Smooth muscle cell (in vitro differentiated cells): ENCODE data around the gene SLIT1. TPM values are rescaled to one million over a fixed set of nuclear protein-coding genes. Genes with fewer than 3 reads are reported as not detected.

Source experiments
- DNase-seq: peaks from one replicate; lab custom pipeline; 2025; ENCODE audit not compliant: unreplicated experiment; lab: John Stamatoyannopoulos, UW
- H2AFZ ChIP-seq: fragments of 200-600 bp; sonication (generic); 2 replicates; pipeline ENCODE4 v1.6.0; 2016; ENCODE audit warnings: antibody characterized with exemption, low read depth, mild to moderate bottlenecking
- H3F3A ChIP-seq: fragments of 200-600 bp; sonication (generic); 2 replicates; pipeline ENCODE4 v1.6.0; 2017; ENCODE audit warnings: antibody characterized with exemption, low read depth
- H3K27ac ChIP-seq: fragments of 200-600 bp; sonication (generic); 2 replicates; pipeline ENCODE4 v1.5.1; 2016; ENCODE audit warnings: low read depth, mild to moderate bottlenecking
- H3K27me3 ChIP-seq: fragments of 200-600 bp; sonication (generic); 2 replicates; pipeline ENCODE4 v1.6.1; 2016; ENCODE audit warnings: low read depth, mild to moderate bottlenecking
- H3K36me3 ChIP-seq: fragments of 200-600 bp; sonication (generic); 2 replicates; pipeline ENCODE4 v1.5.1; 2016; ENCODE audit warnings: low read depth
- H3K4me1 ChIP-seq: fragments of 200-600 bp; sonication (generic); 2 replicates; pipeline ENCODE4 v1.5.1; 2016; ENCODE audit warnings: low read depth
- H3K4me2 ChIP-seq: fragments of 200-600 bp; sonication (generic); 2 replicates; pipeline ENCODE4 v1.6.0; 2016; ENCODE audit warnings: mild to moderate bottlenecking
- H3K4me3 ChIP-seq: fragments of 200-600 bp; sonication (generic); 2 replicates; pipeline ENCODE4 v1.5.1; 2016; ENCODE audit warnings: mild to moderate bottlenecking
- H3K79me2 ChIP-seq: fragments of 200-600 bp; sonication (generic); 2 replicates; pipeline ENCODE4 v1.6.0; 2016; ENCODE audit warnings: low read depth, mild to moderate bottlenecking
- H3K9ac ChIP-seq: fragments of 200-600 bp; sonication (generic); 2 replicates; pipeline ENCODE4 v1.6.0; 2016; ENCODE audit warnings: low read depth
- H3K9me3 ChIP-seq: fragments of 200-600 bp; sonication (generic); replicated peaks from 2 replicates; pipeline ENCODE4 v1.5.1; 2016; ENCODE audit warnings: low read depth
- H4K20me1 ChIP-seq: fragments of 200-600 bp; sonication (generic); 2 replicates; pipeline ENCODE4 v1.6.0; 2016; ENCODE audit warnings: low read depth
- CTCF ChIP-seq: fragments of 200-600 bp; sonication (generic); IDR thresholded peaks from 2 replicates; pipeline ENCODE4 v1.5.1; 2017; ENCODE audit warnings: borderline replicate concordance, mild to moderate bottlenecking, antibody characterized with exemption; ENCODE audit not compliant: insufficient read depth, poor library complexity, severe bottlenecking
- WGBS: methylation state at CpG from one replicate; pipeline ENCODE4 v1.1.7; 2016; ENCODE audit warnings: low lambda C conversion rate; 5-methylcytosine and 5-hydroxymethylcytosine counted together
- polyA plus RNA-seq: library from polyadenylated mRNA; unstranded; fragments of >200 nt; fragmentation: Nextera tagmentation; extraction: Ambion mirVana; gene quantifications from 2 replicates; pipeline ENCODE4 v1.2.1, GENCODE V29; 2016
- total RNA-seq: library from RNA; depleted of rRNA; stranded (reverse); fragments of >200 nt; gene quantifications from 2 replicates; pipeline ENCODE4 v1.2.3, GENCODE V29; 2014

SLIT1 gene
- total and polyA plus RNA-seq, 2 experiments from 2014 or later: 0.15 TPM; not detected in 1

DNA sequence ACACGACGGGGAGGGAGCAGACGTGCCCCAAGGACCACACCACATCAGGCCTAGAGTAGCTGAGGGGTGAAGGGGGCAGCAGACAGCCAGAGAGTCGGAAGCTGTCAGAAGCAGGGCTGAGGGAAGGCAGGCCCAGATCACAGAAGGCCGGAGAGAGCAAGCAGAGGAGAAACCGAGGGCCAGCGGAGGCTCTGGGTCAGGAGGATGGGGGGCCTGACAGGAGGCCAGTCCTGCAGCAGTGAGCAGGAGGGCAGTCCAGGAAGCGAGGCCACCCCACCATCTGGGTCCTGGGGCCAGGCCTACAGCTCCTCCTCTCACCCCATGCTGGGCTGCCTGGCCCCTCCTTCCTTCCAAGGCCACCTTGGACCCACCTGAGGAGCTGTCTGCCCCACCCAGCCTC, 20.3 kb downstream of the SLIT1 start:
- no peak for TF ChIP-seq CTCF
- Histone ChIP-seq H3K9ac (no peak overlapping the region), H3K36me3 (no peaks in the 10 kb centered on the region), H3F3A (no peaks in the 10 kb centered on the region), H2AFZ (no peak overlapping the region), H3K4me2 (no peak overlapping the region), H3K79me2 (no peaks in the 10 kb centered on the region), H3K4me3 (no peak overlapping the region), H3K9me3 (no peaks in the 10 kb centered on the region), H4K20me1 (no peaks in the 10 kb centered on the region), H3K27me3 (peaks cover 3% of the 10 kb centered on the region), H3K27ac (no peak overlapping the region), H3K4me1 (no peaks in the 10 kb centered on the region)
- 86% methylated on average over 8 of the region's 8 CpGs for WGBS
- DNase-seq: no peak

DNA sequence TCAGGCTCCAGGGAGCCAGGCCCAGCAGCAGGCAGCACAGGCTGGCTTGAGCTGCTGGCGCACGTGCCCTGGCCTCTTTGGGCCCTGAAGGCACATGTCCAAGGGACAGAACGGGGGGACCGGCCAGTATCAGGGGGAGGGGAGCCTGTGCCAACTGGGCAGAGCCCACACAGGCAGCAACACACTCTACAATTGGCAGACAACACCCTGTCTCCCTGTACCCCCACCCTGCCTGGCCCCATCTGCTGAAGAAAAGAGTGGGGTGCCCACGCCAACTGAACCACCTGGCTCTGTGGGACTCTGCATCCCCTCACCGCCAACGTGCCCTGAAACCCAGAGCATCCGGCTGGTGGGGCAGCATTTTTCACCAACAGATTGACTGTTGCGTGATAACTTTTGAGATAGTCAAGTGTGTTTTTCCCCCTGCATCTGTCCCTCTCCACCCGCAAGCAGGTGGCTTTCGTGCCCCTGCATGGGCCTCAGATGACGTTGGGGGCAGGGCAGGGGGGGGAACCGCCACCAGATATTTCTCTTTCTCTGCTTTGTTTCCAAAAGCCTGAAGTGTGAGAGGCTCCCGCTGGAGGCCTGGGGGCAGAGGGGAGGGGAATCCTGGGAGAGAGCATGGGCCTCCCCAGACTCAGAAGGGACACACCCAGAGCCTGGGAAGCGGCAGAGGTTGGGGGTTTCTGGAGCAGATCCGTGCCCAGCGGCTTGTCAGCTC, 21.8 kb downstream of the SLIT1 start:
- TF ChIP-seq CTCF: no peak
- H3K4me3 ChIP-seq: no peak overlapping the region
- H3K27ac ChIP-seq: no peak overlapping the region
- no peaks in the 10 kb centered on the region for H3K36me3 ChIP-seq
- WGBS: 80% methylated on average over 17 of the region's 17 CpGs
- no peaks in the 10 kb centered on the region for H4K20me1 ChIP-seq
- H2AFZ ChIP-seq: no peak overlapping the region
- no peaks in the 10 kb centered on the region for H3F3A ChIP-seq
- no peaks in the 10 kb centered on the region for H3K27me3 ChIP-seq
- H3K4me2 ChIP-seq: no peak overlapping the region
- no peaks in the 10 kb centered on the region for H3K4me1 ChIP-seq
- H3K9ac ChIP-seq: no peak overlapping the region
- H3K79me2 ChIP-seq: no peaks in the 10 kb centered on the region
- no peak for DNase-seq
- no peaks in the 10 kb centered on the region for H3K9me3 ChIP-seq

DNA sequence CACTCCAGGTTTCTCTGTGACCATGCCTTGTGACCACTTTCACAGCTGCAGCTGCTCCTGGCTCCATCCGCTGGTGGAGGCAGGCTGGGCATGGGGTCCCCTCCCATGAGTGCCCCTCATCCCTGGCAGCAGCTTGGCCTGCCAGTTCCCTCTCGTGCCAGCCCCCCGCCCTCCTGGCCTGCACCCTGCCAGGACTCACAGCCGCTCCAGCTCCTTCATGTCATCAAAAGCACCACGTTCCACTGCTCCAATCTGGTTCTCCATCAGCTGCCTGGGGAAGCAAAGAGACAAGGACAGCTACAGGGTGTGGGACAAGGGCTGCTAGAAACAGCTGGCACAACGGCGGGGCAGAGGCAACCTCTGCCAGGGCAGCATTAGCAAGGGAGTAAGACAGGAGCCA, 22.6 kb downstream of the SLIT1 start:
- no peaks in the 10 kb centered on the region for H3K27me3 ChIP-seq
- no peak overlapping the region for H2AFZ ChIP-seq
- H3K9me3 ChIP-seq: no peaks in the 10 kb centered on the region
- no peak for TF ChIP-seq CTCF
- no peaks in the 10 kb centered on the region for H3K4me1 ChIP-seq
- no peaks in the 10 kb centered on the region for H3K36me3 ChIP-seq
- no peak overlapping the region for H3K4me2 ChIP-seq
- 94% methylated on average over 7 of the region's 7 CpGs for WGBS
- H4K20me1 ChIP-seq: no peaks in the 10 kb centered on the region
- H3K9ac ChIP-seq: no peak overlapping the region
- no peak for DNase-seq
- H3F3A ChIP-seq: no peaks in the 10 kb centered on the region
- H3K79me2 ChIP-seq: no peaks in the 10 kb centered on the region
- no peak overlapping the region for H3K4me3 ChIP-seq
- H3K27ac ChIP-seq: no peak overlapping the region
